Fibroblast of lung (primary cell): ENCODE data around the gene SLC16A7. TPM values are rescaled to one million over a fixed set of nuclear protein-coding genes. Genes with fewer than 3 reads are reported as not detected.
A peak's percentile ranks its signal among the peaks of the same experiment; 100 is the strongest.

Experiments
- DNase-seq, 2 donors: peaks; one replicate each; pipeline versions ENCODE4 v3.0.0 to v3.0.0-alpha.2; 2010; ENCODE audit warnings: low read depth in 2 of 2
- H2AFZ ChIP-seq: 2 replicates; pipeline ENCODE4 v1.5.1; 2012; ENCODE audit warnings: low read length, control low read depth, inconsistent platforms
- H3K27ac ChIP-seq: 2 replicates; pipeline ENCODE4 v1.5.1; 2011; ENCODE audit warnings: low read length, control low read depth; ENCODE audit not compliant: insufficient read depth
- H3K27me3 ChIP-seq: 2 replicates; pipeline ENCODE4 v1.5.1; 2011; ENCODE audit warnings: mild to moderate bottlenecking, low read length; ENCODE audit not compliant: control insufficient read depth, insufficient read depth
- H3K36me3 ChIP-seq: 2 replicates; pipeline ENCODE4 v1.5.1; 2011; ENCODE audit warnings: low read length; ENCODE audit not compliant: control insufficient read depth, insufficient read depth
- H3K4me1 ChIP-seq: 2 replicates; pipeline ENCODE4 v1.5.1; 2011; ENCODE audit warnings: low read length; ENCODE audit not compliant: control insufficient read depth, insufficient read depth; ENCODE audit errors: extremely low read depth
- H3K4me2 ChIP-seq: 2 replicates; pipeline ENCODE4 v1.5.1; 2011; ENCODE audit warnings: low read length, control low read depth; ENCODE audit not compliant: insufficient read depth; ENCODE audit errors: extremely low read depth
- H3K4me3 ChIP-seq, 4 experiments: fragments of 200-600 bp in 1 of 4; sonication (generic) in 1 of 4; replicated peaks in 1 of 4; 2 replicates each; pipeline ENCODE4 v1.5.1; 2011 to 2016; ENCODE audit warnings: low read length in 4 of 4, low read depth in 3 of 4, mild to moderate bottlenecking in 3 of 4, control low read depth in 2 of 4, inconsistent platforms in 1 of 4, mixed read lengths in 1 of 4; ENCODE audit not compliant: insufficient read depth in 1 of 4; ENCODE audit errors: control extremely low read depth in 1 of 4
- H3K79me2 ChIP-seq: 2 replicates; pipeline ENCODE4 v1.5.1; 2012; ENCODE audit warnings: mild to moderate bottlenecking, low read length, inconsistent platforms; ENCODE audit not compliant: control insufficient read depth, insufficient read depth
- H3K9ac ChIP-seq: 2 replicates; pipeline ENCODE4 v1.5.1; 2011; ENCODE audit warnings: mild to moderate bottlenecking, low read length, control low read depth; ENCODE audit not compliant: insufficient read depth
- H3K9me3 ChIP-seq: 2 replicates; pipeline ENCODE4 v1.5.1; 2012; ENCODE audit warnings: low read depth, low read length; ENCODE audit not compliant: control insufficient read depth, insufficient read depth
- H4K20me1 ChIP-seq: 2 replicates; pipeline ENCODE4 v1.5.1; 2011; ENCODE audit warnings: low read length; ENCODE audit not compliant: control insufficient read depth, insufficient read depth; ENCODE audit errors: extremely low read depth
- EZH2 ChIP-seq: IDR thresholded peaks from 2 replicates; pipeline ENCODE4 v1.5.1; 2012; ENCODE audit warnings: low read length, control low read depth, mild to moderate bottlenecking; ENCODE audit errors: missing control alignments
- polyA plus RNA-seq, 2 donors: library from polyadenylated mRNA; depleted of rRNA in 1 of 2; stranded (reverse) in 1 of 2; unstranded in 1 of 2; fragments of >200 nt; gene quantifications; 2 replicates each; pipeline ENCODE4 v1.2.1, GENCODE V29; 2011 to 2012; ENCODE audit warnings: missing spikeins in 1 of 2
- total RNA-seq: library from RNA; depleted of rRNA; stranded (reverse); fragments of >200 nt; gene quantifications from 2 replicates; pipeline ENCODE4 v1.2.1, GENCODE V29; 2014
- TF ChIP-seq, protein P1 (sequence below), 2 donors: IDR thresholded peaks in 1 of 2; conservative IDR thresholded peaks in 1 of 2; 1 replicate in 1 of 2; 2 replicates in 1 of 2; pipeline ENCODE4 v1.5.1; 2011 to 2012; ENCODE audit warnings: low read length in 2 of 2, control low read depth in 1 of 2, inconsistent platforms in 1 of 2, low read depth in 1 of 2, mild to moderate bottlenecking in 1 of 2

Gene SLC16A7
- total and polyA plus RNA-seq, 2 donors (not counting 1 experiment from before 2014, with no cell fraction given), result 40.2 to 110 TPM

DNA sequence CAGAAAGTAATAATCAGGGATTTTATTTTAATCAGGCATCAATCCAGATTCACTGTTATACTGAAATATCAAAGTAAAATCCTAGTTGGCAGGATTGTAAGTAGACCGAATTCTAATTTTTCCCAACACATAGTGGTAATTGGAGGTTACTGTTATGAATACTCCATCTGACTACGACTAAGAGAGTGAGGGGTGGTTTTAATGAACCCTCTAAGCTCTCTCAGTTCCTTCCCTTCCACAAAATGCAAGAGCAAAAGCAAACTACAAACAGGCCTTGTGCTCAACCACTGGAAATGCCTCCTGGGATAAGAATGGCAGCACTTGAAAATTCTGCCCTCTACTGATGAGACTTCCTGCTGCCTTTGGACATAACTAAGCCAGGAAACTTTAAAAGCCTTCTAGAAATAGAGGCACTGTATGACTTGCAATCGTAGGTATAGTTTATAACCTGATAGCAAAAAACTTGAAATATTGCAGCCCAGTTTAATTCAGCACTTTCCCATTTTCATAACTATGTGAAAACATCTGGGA is 184.8 kb downstream of the SLC16A7 start:
- Histone ChIP-seq H2AFZ (peak overlapping the region; percentile 48), H3K27ac (no peak overlapping the region), H3K9me3 (no peaks in the 10 kb centered on the region), H4K20me1 (no peaks in the 10 kb centered on the region), H3K79me2 (no peaks in the 10 kb centered on the region), H3K4me1 (no peaks in the 10 kb centered on the region), H3K27me3 (no peaks in the 10 kb centered on the region), H3K36me3 (no peaks in the 10 kb centered on the region), H3K4me2 (no peak overlapping the region), H3K4me3 (no peak overlapping the region), H3K9ac (no peak overlapping the region)
- peak; percentile 34 to 71 for DNase-seq
- TF ChIP-seq, protein P1, sequence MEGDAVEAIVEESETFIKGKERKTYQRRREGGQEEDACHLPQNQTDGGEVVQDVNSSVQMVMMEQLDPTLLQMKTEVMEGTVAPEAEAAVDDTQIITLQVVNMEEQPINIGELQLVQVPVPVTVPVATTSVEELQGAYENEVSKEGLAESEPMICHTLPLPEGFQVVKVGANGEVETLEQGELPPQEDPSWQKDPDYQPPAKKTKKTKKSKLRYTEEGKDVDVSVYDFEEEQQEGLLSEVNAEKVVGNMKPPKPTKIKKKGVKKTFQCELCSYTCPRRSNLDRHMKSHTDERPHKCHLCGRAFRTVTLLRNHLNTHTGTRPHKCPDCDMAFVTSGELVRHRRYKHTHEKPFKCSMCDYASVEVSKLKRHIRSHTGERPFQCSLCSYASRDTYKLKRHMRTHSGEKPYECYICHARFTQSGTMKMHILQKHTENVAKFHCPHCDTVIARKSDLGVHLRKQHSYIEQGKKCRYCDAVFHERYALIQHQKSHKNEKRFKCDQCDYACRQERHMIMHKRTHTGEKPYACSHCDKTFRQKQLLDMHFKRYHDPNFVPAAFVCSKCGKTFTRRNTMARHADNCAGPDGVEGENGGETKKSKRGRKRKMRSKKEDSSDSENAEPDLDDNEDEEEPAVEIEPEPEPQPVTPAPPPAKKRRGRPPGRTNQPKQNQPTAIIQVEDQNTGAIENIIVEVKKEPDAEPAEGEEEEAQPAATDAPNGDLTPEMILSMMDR (conservative IDR thresholded peaks at IDR 0.05 in 1 of 2, IDR thresholded peaks at IDR 0.05 in 1 of 2; ENCODE audit: low read depth in 1 of 2, low read length in 2 of 2), result peak; percentile 61 to 62
- no peak for TF ChIP-seq EZH2

DNA sequence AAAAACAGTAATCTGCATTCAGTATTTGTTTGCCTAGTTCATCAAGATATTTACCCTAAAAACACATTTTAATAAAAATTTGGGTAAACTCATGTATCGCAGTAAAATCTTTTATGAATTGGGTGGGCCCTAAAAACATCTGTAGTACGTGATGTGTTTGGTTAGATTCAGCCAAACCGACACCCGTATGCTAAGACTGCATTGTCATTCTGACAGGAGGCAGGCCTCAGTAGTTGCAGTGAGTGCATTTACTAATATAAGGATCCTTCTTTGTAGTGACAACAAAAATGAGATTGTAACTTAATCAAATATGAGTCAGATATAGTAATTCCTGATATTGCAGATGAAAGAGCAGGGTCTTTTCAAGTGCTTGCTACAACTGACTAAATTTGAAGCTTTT is 191.8 kb downstream of the SLC16A7 start:
- no peaks in the 10 kb centered on the region for H3K4me1 ChIP-seq
- no peak overlapping the region for H3K4me3 ChIP-seq
- H3K4me2 ChIP-seq, result no peak overlapping the region
- H3K79me2 ChIP-seq, result no peaks in the 10 kb centered on the region
- no peak overlapping the region for H2AFZ ChIP-seq
- no peaks in the 10 kb centered on the region for H3K9me3 ChIP-seq
- TF ChIP-seq, protein P1 (conservative IDR thresholded peaks at IDR 0.05 in 1 of 2, IDR thresholded peaks at IDR 0.05 in 1 of 2; ENCODE audit: low read depth in 1 of 2, low read length in 2 of 2), result no peak
- TF ChIP-seq EZH2, result no peak
- no peak overlapping the region for H3K27ac ChIP-seq
- H3K9ac ChIP-seq, result no peak overlapping the region
- H4K20me1 ChIP-seq, result no peaks in the 10 kb centered on the region
- no peaks in the 10 kb centered on the region for H3K27me3 ChIP-seq
- DNase-seq, result no peak
- no peaks in the 10 kb centered on the region for H3K36me3 ChIP-seq

GRCh38 chr12:59792647-59793046 is 196.8 kb downstream of the SLC16A7 start:
- H2AFZ ChIP-seq, result no peak overlapping the region
- no peak overlapping the region for H3K27ac ChIP-seq
- no peaks in the 10 kb centered on the region for H4K20me1 ChIP-seq
- no peak for DNase-seq
- no peaks in the 10 kb centered on the region for H3K36me3 ChIP-seq
- H3K9ac ChIP-seq, result no peak overlapping the region
- no peaks in the 10 kb centered on the region for H3K4me1 ChIP-seq
- H3K4me3 ChIP-seq, result no peak overlapping the region
- no peaks in the 10 kb centered on the region for H3K27me3 ChIP-seq
- no peak for TF ChIP-seq EZH2
- TF ChIP-seq, protein P1 (conservative IDR thresholded peaks at IDR 0.05 in 1 of 2, IDR thresholded peaks at IDR 0.05 in 1 of 2; ENCODE audit: low read depth in 1 of 2, low read length in 2 of 2), result no peak
- H3K9me3 ChIP-seq, result no peaks in the 10 kb centered on the region
- no peaks in the 10 kb centered on the region for H3K79me2 ChIP-seq
- H3K4me2 ChIP-seq, result no peak overlapping the region
